Activated naive CD8-positive, alpha-beta T cell treated with anti-CD3 and anti-CD28 coated beads for 36 hours (primary cell): Measurements from ENCODE around the gene SPTSSA. TPM values are rescaled to one million over a fixed set of nuclear protein-coding genes. Genes with fewer than 3 reads are reported as not detected.
"Not testable (repeated sequence)": the region's sequence is repeated elsewhere in the genome, so short reads cannot be mapped to it uniquely, and the experiment has no call there.

Source experiments
- DNase-seq: peaks from one replicate; pipeline ENCODE4 v3.0.0; 2021
- H3K27ac Mint-ChIP-seq: one replicate; pipeline ENCODE4 v1.8.0; 2022; ENCODE audit warnings: mild to moderate bottlenecking, moderate library complexity, mixed read lengths
- H3K27me3 Mint-ChIP-seq: one replicate; pipeline ENCODE4 v1.8.0; 2022; ENCODE audit warnings: mild to moderate bottlenecking, mixed read lengths
- H3K36me3 Mint-ChIP-seq: one replicate; pipeline ENCODE4 v1.8.0; 2021; ENCODE audit warnings: mild to moderate bottlenecking, mixed read lengths
- H3K4me1 Mint-ChIP-seq: one replicate; pipeline ENCODE4 v1.8.0; 2021; ENCODE audit warnings: mixed read lengths
- H3K4me3 Mint-ChIP-seq: one replicate; pipeline ENCODE4 v1.8.0; 2022; ENCODE audit warnings: mild to moderate bottlenecking, moderate library complexity, mixed read lengths
- H3K9me3 Mint-ChIP-seq: one replicate; pipeline ENCODE4 v1.8.0; 2022; ENCODE audit warnings: mixed read lengths
- total RNA-seq, 2 experiments: library from RNA; stranded (reverse); gene quantifications; one replicate each; pipeline ENCODE4 v1.2.3, GENCODE V29; 2021

SPTSSA gene
- total RNA-seq, 2 experiments from 2014 or later = 13.0 to 13.5 TPM

- no peak for DNase-seq
- Mint-ChIP-seq H3K27me3 (no peaks in the 10 kb centered on the region), H3K36me3 (peaks cover 2% of the 10 kb centered on the region), H3K27ac (no peak overlapping the region), H3K9me3 (peaks cover 11% of the 10 kb centered on the region), H3K4me3 (no peak overlapping the region), H3K4me1 (no peaks in the 10 kb centered on the region)
Observed at GRCh38 chr14:34424488-34424887, 37.6 kb downstream of the SPTSSA start.

- Mint-ChIP-seq H3K9me3 (peaks cover 11% of the 10 kb centered on the region), H3K27ac (no peak overlapping the region), H3K4me1 (no peaks in the 10 kb centered on the region), H3K27me3 (no peaks in the 10 kb centered on the region), H3K36me3 (peaks cover 2% of the 10 kb centered on the region), H3K4me3 (no peak overlapping the region)
- no peak for DNase-seq
Observed at GRCh38 chr14:34423445-34423844, 38.6 kb downstream of the SPTSSA start.

GRCh38 chr14:34420547-34421150 is 41.4 kb downstream of the SPTSSA start:
- H3K4me1 Mint-ChIP-seq = no peaks in the 10 kb centered on the region
- peaks cover 2% of the 10 kb centered on the region for H3K36me3 Mint-ChIP-seq
- H3K4me3 Mint-ChIP-seq = no peak overlapping the region
- no peak overlapping the region for H3K27ac Mint-ChIP-seq
- H3K9me3 Mint-ChIP-seq = peaks cover 13% of the 10 kb centered on the region
- peaks cover 4% of the 10 kb centered on the region for H3K27me3 Mint-ChIP-seq
- DNase-seq = no peak

- peaks cover 11% of the 10 kb centered on the region for H3K9me3 Mint-ChIP-seq
- DNase-seq = no peak
- no peaks in the 10 kb centered on the region for H3K27me3 Mint-ChIP-seq
- H3K27ac Mint-ChIP-seq = no peak overlapping the region
- H3K4me1 Mint-ChIP-seq = no peaks in the 10 kb centered on the region
- no peak overlapping the region for H3K4me3 Mint-ChIP-seq
- H3K36me3 Mint-ChIP-seq = no peaks in the 10 kb centered on the region
Observed at GRCh38 chr14:34409721-34410120, 52.3 kb downstream of the SPTSSA start.

- Mint-ChIP-seq H3K36me3 (no peaks in the 10 kb centered on the region), H3K27ac (no peak overlapping the region), H3K4me1 (no peaks in the 10 kb centered on the region), H3K4me3 (no peak overlapping the region), H3K9me3 (peaks cover 8% of the 10 kb centered on the region), H3K27me3 (no peaks in the 10 kb centered on the region)
- no peak for DNase-seq
Observed at GRCh38 chr14:34407951-34408350, 54.1 kb downstream of the SPTSSA start.

GRCh38 chr14:34404416-34404815 is 57.6 kb downstream of the SPTSSA start:
- no peak overlapping the region for H3K27ac Mint-ChIP-seq
- H3K4me3 Mint-ChIP-seq = no peak overlapping the region
- no peaks in the 10 kb centered on the region for H3K36me3 Mint-ChIP-seq
- H3K4me1 Mint-ChIP-seq = no peaks in the 10 kb centered on the region
- no peaks in the 10 kb centered on the region for H3K27me3 Mint-ChIP-seq
- H3K9me3 Mint-ChIP-seq = peaks cover 3% of the 10 kb centered on the region
- no peak for DNase-seq

GRCh38 chr14:34403646-34404045 is 58.4 kb downstream of the SPTSSA start:
- no peak for DNase-seq
- H3K4me3 Mint-ChIP-seq = no peak overlapping the region
- peaks cover 3% of the 10 kb centered on the region for H3K9me3 Mint-ChIP-seq
- H3K27me3 Mint-ChIP-seq = no peaks in the 10 kb centered on the region
- H3K27ac Mint-ChIP-seq = no peak overlapping the region
- H3K36me3 Mint-ChIP-seq = no peaks in the 10 kb centered on the region
- H3K4me1 Mint-ChIP-seq = no peaks in the 10 kb centered on the region

GRCh38 chr14:34398024-34398423 is 64.0 kb downstream of the SPTSSA start:
- DNase-seq = no peak
- Mint-ChIP-seq H3K27me3 (peaks cover 6% of the 10 kb centered on the region), H3K36me3 (no peaks in the 10 kb centered on the region), H3K4me3 (no peak overlapping the region), H3K9me3 (peaks cover 6% of the 10 kb centered on the region), H3K27ac (no peak overlapping the region), H3K4me1 (no peaks in the 10 kb centered on the region)

GRCh38 chr14:34387974-34388516 is 74.0 kb downstream of the SPTSSA start:
- peaks cover 2% of the 10 kb centered on the region for H3K9me3 Mint-ChIP-seq
- no peak overlapping the region for H3K4me3 Mint-ChIP-seq
- H3K27me3 Mint-ChIP-seq = peaks cover 26% of the 10 kb centered on the region
- H3K36me3 Mint-ChIP-seq = no peaks in the 10 kb centered on the region
- H3K4me1 Mint-ChIP-seq = no peaks in the 10 kb centered on the region
- no peak overlapping the region for H3K27ac Mint-ChIP-seq
- no peak for DNase-seq

GRCh38 chr14:34386865-34387485 is 75.1 kb downstream of the SPTSSA start:
- Mint-ChIP-seq H3K4me1 (no peaks in the 10 kb centered on the region), H3K36me3 (no peaks in the 10 kb centered on the region), H3K9me3 (peaks cover 2% of the 10 kb centered on the region), H3K4me3 (no peak overlapping the region), H3K27me3 (peaks cover 26% of the 10 kb centered on the region), H3K27ac (no peak overlapping the region)
- DNase-seq = no peak

- not testable (repeated sequence) for H3K36me3 Mint-ChIP-seq, H3K4me3 Mint-ChIP-seq, DNase-seq, H3K9me3 Mint-ChIP-seq, H3K27ac Mint-ChIP-seq, H3K4me1 Mint-ChIP-seq
- H3K27me3 Mint-ChIP-seq = peaks cover 26% of the 10 kb centered on the region
Observed at GRCh38 chr14:34385881-34386280, 76.2 kb downstream of the SPTSSA start.

GRCh38 chr14:34383839-34384238 is 78.2 kb downstream of the SPTSSA start:
- Mint-ChIP-seq H3K27ac (no peak overlapping the region), H3K4me1 (no peaks in the 10 kb centered on the region), H3K36me3 (no peaks in the 10 kb centered on the region), H3K4me3 (no peak overlapping the region), H3K27me3 (peaks cover 21% of the 10 kb centered on the region), H3K9me3 (no peaks in the 10 kb centered on the region)
- no peak for DNase-seq

Other genes with a start within 250 kb of the SPTSSA start
- 10 to 100 TPM; 38.6 to 39.2 TPM for gene EAPP, start 77.5 kb upstream of the SPTSSA start, total RNA-seq
- 10 to 100 TPM; 62.0 to 65.4 TPM for gene SNX6, start 167.9 kb upstream of the SPTSSA start, total RNA-seq